K562 (cell line): ENCODE measurements around the gene SNRNP48. TPM values are rescaled to one million over a fixed set of nuclear protein-coding genes. Genes with fewer than 3 reads are reported as not detected.

Experiments used
- ATAC-seq: fragments of 200-7000 bp; cut with Tn5 transposase; 3 replicates; pipeline ENCODE4 v1.9.1; 2020; ENCODE audit warnings: moderate library complexity
- BruUV-seq: library from RNA; stranded (reverse); fragments of 400-500 nt; replicated peaks from 2 replicates; lab custom pipeline; 2021; lab: Mats Ljungman, UMichigan
- CTCF ChIA-PET: fragments of 300-600 bp; formaldehyde crosslinking; extraction: SDS; loops from one replicate; lab custom pipeline; 2021; ENCODE audit warnings: low intra/inter-chr PET ratio; lab: Yijun Ruan, JAX
- POLR2A ChIA-PET: fragments of 300-600, 350-650 bp; sonication (Branson Sonifier 250); formaldehyde crosslinking; extraction: SDS; loops from one replicate; lab custom pipeline; 2021; ENCODE audit warnings: antibody characterized with exemption, inconsistent platforms; lab: Yijun Ruan, JAX
- DNase-seq, 4 experiments: peaks; one replicate each; pipeline versions ENCODE4 v3.0.0 to v3.0.0-alpha.2; 2011 to 2018; ENCODE audit warnings: low spot score in 3 of 4, mixed read lengths in 3 of 4; ENCODE audit errors: extremely low read depth in 1 of 4
- FAIRE-seq: peaks from 2 replicates; lab custom pipeline; 2011; peaks lifted over from hg19 to GRCh38; lab: Jason Lieb, UNC
- H2AFZ ChIP-seq: 2 replicates; pipeline ENCODE4 v1.6.0; 2011; ENCODE audit warnings: low read depth, low read length, control low read depth, inconsistent platforms
- H3K27ac ChIP-seq: fragments of 200-600 bp; 3 replicates; pipeline ENCODE4 v1.8.0; 2011; ENCODE audit warnings: low read depth, mild to moderate bottlenecking, control low read depth, inconsistent platforms, low read length, moderate library complexity, mixed read lengths; ENCODE audit errors: extremely low read depth
- H3K27me3 ChIP-seq, 2 experiments: fragments of 300-600 bp in 1 of 2; 2 replicates in 1 of 2; 3 replicates in 1 of 2; pipeline versions ENCODE4 v1.6.0 to v1.8.0; 2011; ENCODE audit warnings: inconsistent platforms in 2 of 2, low read length in 2 of 2, mild to moderate bottlenecking in 1 of 2, mixed read lengths in 1 of 2, moderate library complexity in 1 of 2; ENCODE audit not compliant: control insufficient read depth in 2 of 2, insufficient read depth in 2 of 2
- H3K36me3 ChIP-seq: fragments of 300-600 bp; 3 replicates; pipeline ENCODE4 v1.8.0; 2011; ENCODE audit warnings: mild to moderate bottlenecking, low read length, inconsistent platforms; ENCODE audit not compliant: control insufficient read depth, insufficient read depth
- H3K4me1 ChIP-seq, 2 experiments: fragments of 200-600 bp in 1 of 2; replicated peaks in 1 of 2; 2 replicates in 1 of 2; 3 replicates in 1 of 2; pipeline versions ENCODE4 v1.5.1 to v1.8.0; 2011; ENCODE audit warnings: inconsistent platforms in 2 of 2, low read length in 2 of 2, mild to moderate bottlenecking in 1 of 2, mixed read lengths in 1 of 2, moderate library complexity in 1 of 2; ENCODE audit not compliant: control insufficient read depth in 2 of 2, insufficient read depth in 2 of 2
- H3K4me2 ChIP-seq: 2 replicates; pipeline ENCODE4 v1.6.1; 2011; ENCODE audit warnings: low read length, control low read depth, inconsistent platforms, mixed read lengths; ENCODE audit not compliant: insufficient read depth
- H3K4me3 ChIP-seq: fragments of 200-600 bp; sonication (generic), shearing (Covaris generic); 2 replicates; pipeline ENCODE4 v1.5.1; 2016; ENCODE audit warnings: control low read depth, inconsistent platforms
- H3K79me2 ChIP-seq: fragments of 200-600 bp; 3 replicates; pipeline ENCODE4 v1.8.0; 2011; ENCODE audit warnings: low read length, inconsistent platforms; ENCODE audit not compliant: control insufficient read depth, insufficient read depth
- H3K9ac ChIP-seq, 2 experiments: 2 replicates each; pipeline versions ENCODE4 v1.6.0 to v1.6.1; 2011; ENCODE audit warnings: low read depth in 2 of 2, low read length in 2 of 2, control low read depth in 1 of 2, inconsistent platforms in 1 of 2, mild to moderate bottlenecking in 1 of 2, mixed read lengths in 1 of 2; ENCODE audit not compliant: insufficient read depth in 1 of 2
- H3K9me1 ChIP-seq: one replicate; pipeline ENCODE4 v1.6.0; 2011; ENCODE audit warnings: inconsistent platforms, mild to moderate bottlenecking, low read length, moderate library complexity; ENCODE audit not compliant: control insufficient read depth, insufficient read depth
- H3K9me3 ChIP-seq: replicated peaks from 2 replicates; pipeline ENCODE4 v1.5.1; 2011; ENCODE audit warnings: low read depth, low read length, inconsistent platforms; ENCODE audit not compliant: control insufficient read depth, insufficient read depth
- H4K20me1 ChIP-seq: replicated peaks from 2 replicates; pipeline ENCODE4 v1.6.1; 2011; ENCODE audit warnings: low read length, inconsistent platforms, mixed read lengths; ENCODE audit not compliant: control insufficient read depth, insufficient read depth
- BRD4 ChIP-seq: fragments of 200-600 bp; sonication (generic); IDR thresholded peaks from 2 replicates; pipeline ENCODE4 v1.6.1; 2017; ENCODE audit warnings: inconsistent platforms
- EZH2 ChIP-seq: IDR thresholded peaks from 2 replicates; pipeline ENCODE4 v1.6.1; 2012; ENCODE audit warnings: low read depth, mild to moderate bottlenecking, inconsistent platforms, low read length, borderline replicate concordance
- FOSL1 ChIP-seq: fragments of 200-800 bp; sonication (Bioruptor generic); conservative IDR thresholded peaks from 2 replicates; pipeline ENCODE4 v1.6.1; 2016; ENCODE audit warnings: missing genetic modification characterization, missing compliant biosample characterization
- MBD1 ChIP-seq: fragments of 250-450 bp; sonication (Bioruptor Pico); IDR thresholded peaks from 2 replicates; pipeline ENCODE4 v1.8.0; 2022; ENCODE audit warnings: inconsistent platforms
- RBFOX2 ChIP-seq: fragments of 200-400 bp; formaldehyde crosslinking; IDR thresholded peaks from 2 replicates; pipeline ENCODE4 v1.6.1; 2017; ENCODE audit warnings: low read depth, mild to moderate bottlenecking, low read length, moderate library complexity
- RFX7 ChIP-seq: fragments of 250-450 bp; sonication (Bioruptor Pico); IDR thresholded peaks from 2 replicates; pipeline ENCODE4 v1.5.1; 2021; ENCODE audit warnings: mild to moderate bottlenecking
- SOX6 ChIP-seq: fragments of 450-650 bp; IDR thresholded peaks from 2 replicates; pipeline ENCODE4 v1.6.1; 2014; ENCODE audit warnings: mild to moderate bottlenecking
- ZFP30 ChIP-seq: fragments of 250-450 bp; sonication (Bioruptor Pico); IDR thresholded peaks from 2 replicates; pipeline ENCODE4 v1.8.0; 2022; ENCODE audit warnings: moderate library complexity, mild to moderate bottlenecking, inconsistent platforms, borderline replicate concordance
- ZMIZ1 ChIP-seq, 2 experiments: fragments of 150-350 bp in 1 of 2; IDR thresholded peaks; 2 replicates each; pipeline ENCODE4 v1.6.1; 2012 to 2016; ENCODE audit warnings: low read depth in 2 of 2, low read length in 2 of 2, mild to moderate bottlenecking in 1 of 2, moderate library complexity in 1 of 2
- ZNF263 ChIP-seq: sonication (generic); formaldehyde crosslinking; IDR thresholded peaks from 2 replicates; pipeline ENCODE4 v1.8.0; 2022; ENCODE audit warnings: mild to moderate bottlenecking, missing genetic modification reagents, borderline replicate concordance
- ZNF316 ChIP-seq: fragments of 450-650 bp; IDR thresholded peaks from 2 replicates; pipeline ENCODE4 v1.6.1; 2016
- ZNF395 ChIP-seq: fragments of 200-800 bp; sonication (Bioruptor generic); IDR thresholded peaks from 2 replicates; pipeline ENCODE4 v1.6.1; 2017; ENCODE audit warnings: missing genetic modification characterization, missing compliant biosample characterization
- ZNF444 ChIP-seq: fragments of 250-450 bp; sonication (Bioruptor Pico); IDR thresholded peaks from 2 replicates; pipeline ENCODE4 v1.4.0; 2020; ENCODE audit warnings: mild to moderate bottlenecking, moderate library complexity
- ZNF76 ChIP-seq: fragments of 250-450 bp; sonication (Bioruptor Pico); IDR thresholded peaks from 2 replicates; pipeline ENCODE4 v1.4.0; 2020; ENCODE audit warnings: mild to moderate bottlenecking, moderate library complexity, borderline replicate concordance
- WGBS: fragments of 100-300 bp; shearing (Covaris generic); methylation state at CpG from one replicate; pipeline ENCODE4 v1.1.6; 2016; ENCODE audit warnings: low coverage, mixed read lengths; ENCODE audit not compliant: insufficient coverage; ENCODE audit errors: missing lambda C conversion rate; 5-methylcytosine and 5-hydroxymethylcytosine counted together
- in situ Hi-C: fragments of 300-500 bp; cut with MboI; formaldehyde crosslinking; loops from 4 replicates; pipeline ENCODE4 v1.15.0; 2018; ENCODE audit warnings: inconsistent platforms, mixed read lengths
- intact Hi-C: fragments of 100-400 bp; cut with micrococcal nuclease; formaldehyde crosslinking; loops from 2 replicates; pipeline ENCODE4 v1.14.2; 2022
- polyA plus RNA-seq, 8 experiments: library from polyadenylated mRNA; depleted of rRNA in 4 of 8; stranded (reverse) in 5 of 8; unstranded in 3 of 8; fragments of >200 nt; fragmentation: Nextera tagmentation in 2 of 8; fragmentation: Illumina TruSeq in 1 of 8; extraction: Ambion mirVana in 2 of 8; extraction: Trizol in 1 of 8; gene quantifications; 2 replicates each; pipeline versions ENCODE4 v1.2.1 to v1.2.3, GENCODE V29; 2011 to 2014; ENCODE audit warnings: inconsistent platforms in 1 of 8, missing spikeins in 1 of 8
- total RNA-seq, 7 experiments: library from RNA; depleted of rRNA in 6 of 7; stranded (reverse); fragments of >200 nt in 6 of 7; fragmentation: Illumina TruSeq in 2 of 7; extraction: Trizol in 2 of 7; gene quantifications; 2 replicates each; pipeline versions ENCODE4 v1.2.1 to v1.2.3, GENCODE V29; 2011 to 2021; ENCODE audit warnings: low replicate concordance in 1 of 7

The SNRNP48 gene
- total and polyA plus RNA-seq, 9 of the 15 experiments (the other 6 are each of a cell fraction or from before 2014, with no cell fraction given): 6.2 to 32.9 (median 18.6) TPM

- Histone ChIP-seq H2AFZ (no peak overlapping the region), H3K9ac (no peak overlapping the region), H3K36me3 (no peaks in the 10 kb centered on the region), H3K4me1 (peaks cover 0 to 21% of the 10 kb centered on the region in 2 experiments; a peak in 2 of 5 replicates), H3K27ac (no peak overlapping the region), H4K20me1 (no peaks in the 10 kb centered on the region; the same call in 1 of the 2 replicates), H3K9me3 (no peaks in the 10 kb centered on the region), H3K79me2 (no peaks in the 10 kb centered on the region), H3K4me3 (no peak overlapping the region), H3K9me1 (no peaks in the 10 kb centered on the region), H3K4me2 (no peak overlapping the region), H3K27me3 (peaks cover 65 to 69% of the 10 kb centered on the region in 2 experiments)
- intact Hi-C loops (no loop called here), in situ Hi-C loops (no loop called here)
- ChIA-PET CTCF (no interaction called here), POLR2A (no interaction called here)
- no peak for TF ChIP-seq ZNF316
- no peak for TF ChIP-seq ZNF263 (CRISPR knock-in tag)
- 0 out of 2 replicates have a peak, but pooled peaks have one; percentile 22 for TF ChIP-seq RBFOX2
- no peak for TF ChIP-seq ZFP30 (CRISPR knock-in tag)
- TF ChIP-seq EZH2: 0 out of 2 replicates have a peak, but pooled peaks have one; percentile 59
- no peak for TF ChIP-seq ZNF444
- no peak for TF ChIP-seq BRD4
- TF ChIP-seq RFX7 (CRISPR knock-in tag): no peak
- no peak for TF ChIP-seq ZMIZ1 (IDR thresholded peaks at IDR 0.05; ENCODE audit: low read depth in 2 of 2, low read length in 2 of 2)
- no peak for TF ChIP-seq SOX6
- TF ChIP-seq FOSL1 (tag): no peak
- no peak for TF ChIP-seq ZNF395 (CRISPR knock-in tag)
- no peak for TF ChIP-seq ZNF76
- no peak for TF ChIP-seq MBD1
- FAIRE-seq: no peak
- DNase-seq: no peak
- no peak for ATAC-seq
- no TSS peak for BruUV-seq
- 10% methylated on average over 73 of the region's 80 CpGs for WGBS
These were observed 47.7 kb upstream of the SNRNP48 start for GRCh38 chr6:7542065-7542873.
